ENCODE data around the gene GNG7. TPM values are rescaled to one million over a fixed set of nuclear protein-coding genes. Genes with fewer than 3 reads are reported as not detected.

Gene GNG7
- total RNA-seq, 1 experiment from 2014 or later: 0.87 TPM

GRCh38 chr19:2732883-2733282 is 30.4 kb upstream of the GNG7 start:
- peaks cover 10% of the 10 kb centered on the region for H3K27me3 Mint-ChIP-seq (ENCODE audit: unreplicated experiment)
- H3K36me3 Mint-ChIP-seq (ENCODE audit: insufficient read depth, unreplicated experiment): peaks cover 4% of the 10 kb centered on the region
- no peak overlapping the region for H3K4me3 Mint-ChIP-seq (ENCODE audit: low read depth, unreplicated experiment)
- intact Hi-C loops (cut with micrococcal nuclease; ENCODE audit: unreplicated experiment): no loop called here
- CTCF ChIA-PET: no interaction called here
- H3K9me3 Mint-ChIP-seq (ENCODE audit: low read depth, unreplicated experiment): no peaks in the 10 kb centered on the region
- DNase-seq: no peak
- no peaks in the 10 kb centered on the region for H3K4me1 Mint-ChIP-seq (ENCODE audit: low read depth, unreplicated experiment)
- BruUV-seq (replicated peaks): no TSS peak
- TF ChIP-seq CTCF (IDR thresholded peaks at IDR 0.05; ENCODE audit: unreplicated experiment): no peak
- H3K27ac Mint-ChIP-seq (ENCODE audit: unreplicated experiment): no peak overlapping the region

- no peak overlapping the region for H3K27ac Mint-ChIP-seq (ENCODE audit: unreplicated experiment)
- H3K36me3 Mint-ChIP-seq (ENCODE audit: insufficient read depth, unreplicated experiment): peaks cover 4% of the 10 kb centered on the region
- CTCF ChIA-PET: no interaction called here
- H3K27me3 Mint-ChIP-seq (ENCODE audit: unreplicated experiment): peaks cover 15% of the 10 kb centered on the region
- DNase-seq: no peak
- intact Hi-C loops (cut with micrococcal nuclease; ENCODE audit: unreplicated experiment): no loop called here
- no peak for TF ChIP-seq CTCF (IDR thresholded peaks at IDR 0.05; ENCODE audit: unreplicated experiment)
- no peaks in the 10 kb centered on the region for H3K4me1 Mint-ChIP-seq (ENCODE audit: low read depth, unreplicated experiment)
- H3K4me3 Mint-ChIP-seq (ENCODE audit: low read depth, unreplicated experiment): no peak overlapping the region
- BruUV-seq (replicated peaks): no TSS peak
- no peaks in the 10 kb centered on the region for H3K9me3 Mint-ChIP-seq (ENCODE audit: low read depth, unreplicated experiment)
Observed at GRCh38 chr19:2732157-2732725, 29.7 kb upstream of the GNG7 start.

GRCh38 chr19:2731181-2731995 is 28.9 kb upstream of the GNG7 start:
- TF ChIP-seq CTCF (IDR thresholded peaks at IDR 0.05; ENCODE audit: unreplicated experiment): no peak
- H3K9me3 Mint-ChIP-seq (ENCODE audit: low read depth, unreplicated experiment): no peaks in the 10 kb centered on the region
- H3K27ac Mint-ChIP-seq (ENCODE audit: unreplicated experiment): no peak overlapping the region
- H3K4me1 Mint-ChIP-seq (ENCODE audit: low read depth, unreplicated experiment): no peaks in the 10 kb centered on the region
- H3K4me3 Mint-ChIP-seq (ENCODE audit: low read depth, unreplicated experiment): no peak overlapping the region
- H3K36me3 Mint-ChIP-seq (ENCODE audit: insufficient read depth, unreplicated experiment): peaks cover 4% of the 10 kb centered on the region
- CTCF ChIA-PET: no interaction called here
- intact Hi-C loops (cut with micrococcal nuclease; ENCODE audit: unreplicated experiment): no loop called here
- peaks cover 23% of the 10 kb centered on the region for H3K27me3 Mint-ChIP-seq (ENCODE audit: unreplicated experiment)
- BruUV-seq (replicated peaks): no TSS peak
- no peak for DNase-seq

- H3K9me3 Mint-ChIP-seq (ENCODE audit: low read depth, unreplicated experiment): no peaks in the 10 kb centered on the region
- no peaks in the 10 kb centered on the region for H3K4me1 Mint-ChIP-seq (ENCODE audit: low read depth, unreplicated experiment)
- no peak overlapping the region for H3K4me3 Mint-ChIP-seq (ENCODE audit: low read depth, unreplicated experiment)
- peaks cover 4% of the 10 kb centered on the region for H3K36me3 Mint-ChIP-seq (ENCODE audit: insufficient read depth, unreplicated experiment)
- no peak for TF ChIP-seq CTCF (IDR thresholded peaks at IDR 0.05; ENCODE audit: unreplicated experiment)
- CTCF ChIA-PET: no interaction called here
- H3K27me3 Mint-ChIP-seq (ENCODE audit: unreplicated experiment): peaks cover 31% of the 10 kb centered on the region
- intact Hi-C loops (cut with micrococcal nuclease; ENCODE audit: unreplicated experiment): no loop called here
- BruUV-seq (replicated peaks): no TSS peak
- no peak overlapping the region for H3K27ac Mint-ChIP-seq (ENCODE audit: unreplicated experiment)
- no peak for DNase-seq
Observed at GRCh38 chr19:2729943-2730818, 27.7 kb upstream of the GNG7 start.

All from Calu3 (cell line).